GM23338 (cell line): ENCODE data around the gene ZSCAN21.

Experiments used
- JUNB ChIP-seq: IDR thresholded peaks from one replicate; pipeline ENCODE4 v1.6.1; 2016; ENCODE audit warnings: antibody characterized with exemption; ENCODE audit not compliant: unreplicated experiment
- POLR2AphosphoS5 ChIP-seq: IDR thresholded peaks from 2 replicates; pipeline ENCODE4 v1.6.1; 2016; ENCODE audit warnings: antibody characterized with exemption, low read depth
- TF ChIP-seq, protein P1 (sequence below), 2 experiments: fragments of 200-600 bp in 1 of 2; sonication (generic) in 1 of 2; conservative IDR thresholded peaks; 2 replicates each; pipeline versions ENCODE4 v1.5.1 to v1.6.1; 2016 to 2017; ENCODE audit warnings: antibody characterized with exemption in 2 of 2, low read depth in 2 of 2, mild to moderate bottlenecking in 2 of 2, moderate library complexity in 1 of 2
- TF ChIP-seq, protein P2 (sequence below): IDR thresholded peaks from one replicate; pipeline ENCODE4 v1.6.1; 2018; ENCODE audit warnings: antibody characterized with exemption; ENCODE audit not compliant: unreplicated experiment

DNA sequence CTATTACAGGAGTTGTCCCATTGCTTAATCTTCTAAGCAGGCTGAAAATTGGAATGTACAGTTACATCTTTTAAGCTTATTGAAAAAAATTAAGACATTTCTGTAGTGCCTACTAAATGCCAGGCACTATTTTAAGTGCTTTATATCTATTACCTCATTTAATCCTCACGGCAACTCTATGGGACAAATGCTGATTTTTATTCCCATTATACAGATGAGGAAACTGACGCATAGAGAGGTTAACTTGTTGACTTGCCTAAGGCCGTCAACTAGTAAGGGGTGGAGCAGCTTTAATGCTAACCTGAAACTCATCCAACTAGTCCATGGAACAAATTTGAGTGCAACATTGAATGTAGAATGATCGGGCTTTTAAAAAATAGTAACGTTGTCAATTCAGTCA lies 31.7 kb upstream of the ZSCAN21 start:
- TF ChIP-seq, protein P1, sequence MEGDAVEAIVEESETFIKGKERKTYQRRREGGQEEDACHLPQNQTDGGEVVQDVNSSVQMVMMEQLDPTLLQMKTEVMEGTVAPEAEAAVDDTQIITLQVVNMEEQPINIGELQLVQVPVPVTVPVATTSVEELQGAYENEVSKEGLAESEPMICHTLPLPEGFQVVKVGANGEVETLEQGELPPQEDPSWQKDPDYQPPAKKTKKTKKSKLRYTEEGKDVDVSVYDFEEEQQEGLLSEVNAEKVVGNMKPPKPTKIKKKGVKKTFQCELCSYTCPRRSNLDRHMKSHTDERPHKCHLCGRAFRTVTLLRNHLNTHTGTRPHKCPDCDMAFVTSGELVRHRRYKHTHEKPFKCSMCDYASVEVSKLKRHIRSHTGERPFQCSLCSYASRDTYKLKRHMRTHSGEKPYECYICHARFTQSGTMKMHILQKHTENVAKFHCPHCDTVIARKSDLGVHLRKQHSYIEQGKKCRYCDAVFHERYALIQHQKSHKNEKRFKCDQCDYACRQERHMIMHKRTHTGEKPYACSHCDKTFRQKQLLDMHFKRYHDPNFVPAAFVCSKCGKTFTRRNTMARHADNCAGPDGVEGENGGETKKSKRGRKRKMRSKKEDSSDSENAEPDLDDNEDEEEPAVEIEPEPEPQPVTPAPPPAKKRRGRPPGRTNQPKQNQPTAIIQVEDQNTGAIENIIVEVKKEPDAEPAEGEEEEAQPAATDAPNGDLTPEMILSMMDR (conservative IDR thresholded peaks at IDR 0.05; ENCODE audit: low read depth in 2 of 2): no peak
- TF ChIP-seq, protein P2, sequence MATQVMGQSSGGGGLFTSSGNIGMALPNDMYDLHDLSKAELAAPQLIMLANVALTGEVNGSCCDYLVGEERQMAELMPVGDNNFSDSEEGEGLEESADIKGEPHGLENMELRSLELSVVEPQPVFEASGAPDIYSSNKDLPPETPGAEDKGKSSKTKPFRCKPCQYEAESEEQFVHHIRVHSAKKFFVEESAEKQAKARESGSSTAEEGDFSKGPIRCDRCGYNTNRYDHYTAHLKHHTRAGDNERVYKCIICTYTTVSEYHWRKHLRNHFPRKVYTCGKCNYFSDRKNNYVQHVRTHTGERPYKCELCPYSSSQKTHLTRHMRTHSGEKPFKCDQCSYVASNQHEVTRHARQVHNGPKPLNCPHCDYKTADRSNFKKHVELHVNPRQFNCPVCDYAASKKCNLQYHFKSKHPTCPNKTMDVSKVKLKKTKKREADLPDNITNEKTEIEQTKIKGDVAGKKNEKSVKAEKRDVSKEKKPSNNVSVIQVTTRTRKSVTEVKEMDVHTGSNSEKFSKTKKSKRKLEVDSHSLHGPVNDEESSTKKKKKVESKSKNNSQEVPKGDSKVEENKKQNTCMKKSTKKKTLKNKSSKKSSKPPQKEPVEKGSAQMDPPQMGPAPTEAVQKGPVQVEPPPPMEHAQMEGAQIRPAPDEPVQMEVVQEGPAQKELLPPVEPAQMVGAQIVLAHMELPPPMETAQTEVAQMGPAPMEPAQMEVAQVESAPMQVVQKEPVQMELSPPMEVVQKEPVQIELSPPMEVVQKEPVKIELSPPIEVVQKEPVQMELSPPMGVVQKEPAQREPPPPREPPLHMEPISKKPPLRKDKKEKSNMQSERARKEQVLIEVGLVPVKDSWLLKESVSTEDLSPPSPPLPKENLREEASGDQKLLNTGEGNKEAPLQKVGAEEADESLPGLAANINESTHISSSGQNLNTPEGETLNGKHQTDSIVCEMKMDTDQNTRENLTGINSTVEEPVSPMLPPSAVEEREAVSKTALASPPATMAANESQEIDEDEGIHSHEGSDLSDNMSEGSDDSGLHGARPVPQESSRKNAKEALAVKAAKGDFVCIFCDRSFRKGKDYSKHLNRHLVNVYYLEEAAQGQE: no peak
- no peak for TF ChIP-seq POLR2AphosphoS5
- TF ChIP-seq JUNB: no peak
